PC-9 (cell line): ENCODE measurements around the gene ZFHX3.

Source experiments
- EZH2 ChIP-seq: fragments of 200-600 bp; sonication (generic); IDR thresholded peaks from 2 replicates; pipeline ENCODE4 v1.8.0; 2017; ENCODE audit warnings: antibody characterized with exemption, low read depth
- TF ChIP-seq, protein P1 (sequence below): fragments of 200-600 bp; sonication (generic); conservative IDR thresholded peaks from 2 replicates; pipeline ENCODE4 v1.6.1; 2017; ENCODE audit warnings: mixed run types, antibody characterized with exemption, mild to moderate bottlenecking, moderate library complexity

DNA sequence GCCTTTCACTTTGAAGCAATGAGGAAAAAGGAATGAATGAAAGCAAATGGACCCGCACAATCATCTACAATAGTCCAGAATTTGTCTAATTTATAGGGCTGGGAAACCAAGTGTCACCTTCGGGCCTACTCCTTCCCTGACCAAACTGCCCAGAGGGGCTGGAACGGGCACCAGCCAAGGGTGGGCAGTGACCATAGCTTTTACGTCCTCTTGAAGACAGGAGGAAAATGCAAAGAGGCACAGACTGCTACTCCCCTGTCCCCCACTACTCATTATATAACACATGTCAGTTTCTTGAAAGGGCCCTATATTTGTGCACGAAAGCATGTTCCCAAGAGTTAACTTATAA, 122.3 kb downstream of the ZFHX3 start:
- TF ChIP-seq EZH2, result no peak
- TF ChIP-seq, protein P1, sequence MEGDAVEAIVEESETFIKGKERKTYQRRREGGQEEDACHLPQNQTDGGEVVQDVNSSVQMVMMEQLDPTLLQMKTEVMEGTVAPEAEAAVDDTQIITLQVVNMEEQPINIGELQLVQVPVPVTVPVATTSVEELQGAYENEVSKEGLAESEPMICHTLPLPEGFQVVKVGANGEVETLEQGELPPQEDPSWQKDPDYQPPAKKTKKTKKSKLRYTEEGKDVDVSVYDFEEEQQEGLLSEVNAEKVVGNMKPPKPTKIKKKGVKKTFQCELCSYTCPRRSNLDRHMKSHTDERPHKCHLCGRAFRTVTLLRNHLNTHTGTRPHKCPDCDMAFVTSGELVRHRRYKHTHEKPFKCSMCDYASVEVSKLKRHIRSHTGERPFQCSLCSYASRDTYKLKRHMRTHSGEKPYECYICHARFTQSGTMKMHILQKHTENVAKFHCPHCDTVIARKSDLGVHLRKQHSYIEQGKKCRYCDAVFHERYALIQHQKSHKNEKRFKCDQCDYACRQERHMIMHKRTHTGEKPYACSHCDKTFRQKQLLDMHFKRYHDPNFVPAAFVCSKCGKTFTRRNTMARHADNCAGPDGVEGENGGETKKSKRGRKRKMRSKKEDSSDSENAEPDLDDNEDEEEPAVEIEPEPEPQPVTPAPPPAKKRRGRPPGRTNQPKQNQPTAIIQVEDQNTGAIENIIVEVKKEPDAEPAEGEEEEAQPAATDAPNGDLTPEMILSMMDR, result no peak
